HepG2 (cell line): ENCODE measurements around the gene LRRC25. TPM values are rescaled to one million over a fixed set of nuclear protein-coding genes. Genes with fewer than 3 reads are reported as not detected.

Experiments used
- DZIP1 ChIP-seq: sonication (generic); formaldehyde crosslinking; IDR thresholded peaks from 2 replicates; pipeline ENCODE4 v1.5.0; 2020; ENCODE audit warnings: mild to moderate bottlenecking, missing genetic modification reagents
- EP300 ChIP-seq, 3 experiments: sonication (generic) in 1 of 3; formaldehyde crosslinking in 1 of 3; IDR thresholded peaks; 2 replicates each; pipeline versions ENCODE4 v1.5.1 to v1.6.1; 2011 to 2020; ENCODE audit warnings: low read depth in 2 of 3, low read length in 2 of 3, borderline replicate concordance in 1 of 3, improper control_type of control experiment in 1 of 3, mild to moderate bottlenecking in 1 of 3, missing genetic modification reagents in 1 of 3, moderate library complexity in 1 of 3
- IRF1 ChIP-seq: sonication (generic); formaldehyde crosslinking; IDR thresholded peaks from 2 replicates; pipeline ENCODE4 v1.4.0; 2020; ENCODE audit warnings: low read depth, mild to moderate bottlenecking, missing genetic modification reagents
- KDM5A ChIP-seq: fragments of 200-600 bp; sonication (generic); IDR thresholded peaks from 2 replicates; pipeline ENCODE4 v1.7.0; 2018; ENCODE audit warnings: antibody characterized with exemption, mild to moderate bottlenecking, low read length, borderline replicate concordance
- MIER3 ChIP-seq: IDR thresholded peaks from 2 replicates; pipeline ENCODE4 v1.6.1; 2016; ENCODE audit warnings: missing compliant biosample characterization, borderline replicate concordance
- NCOA5 ChIP-seq: sonication (generic); formaldehyde crosslinking; IDR thresholded peaks from 2 replicates; pipeline ENCODE4 v1.4.0; 2020; ENCODE audit warnings: missing genetic modification reagents
- NFE2 ChIP-seq: sonication (generic); formaldehyde crosslinking; IDR thresholded peaks from 2 replicates; pipeline ENCODE4 v1.4.0; 2020; ENCODE audit warnings: missing genetic modification reagents
- PITX1 ChIP-seq: sonication (generic); formaldehyde crosslinking; IDR thresholded peaks from 2 replicates; pipeline ENCODE4 v1.5.1; 2020; ENCODE audit warnings: mild to moderate bottlenecking, missing genetic modification reagents
- RBM39 ChIP-seq: fragments of 200-400 bp; formaldehyde crosslinking; IDR thresholded peaks from one replicate; pipeline ENCODE4 v1.6.1; 2018; ENCODE audit warnings: antibody characterized with exemption, mild to moderate bottlenecking, low read depth, low read length; ENCODE audit not compliant: poor library complexity, severe bottlenecking
- RXRB ChIP-seq: IDR thresholded peaks from 2 replicates; pipeline ENCODE4 v1.6.1; 2016; ENCODE audit warnings: borderline replicate concordance, missing genetic modification reagents, missing compliant biosample characterization
- SCMH1 ChIP-seq: sonication (generic); formaldehyde crosslinking; IDR thresholded peaks from 2 replicates; pipeline ENCODE4 v1.9.0; 2021; ENCODE audit warnings: missing genetic modification reagents, mild to moderate bottlenecking, borderline replicate concordance
- SETDB1 ChIP-seq: sonication (generic); formaldehyde crosslinking; IDR thresholded peaks from 2 replicates; pipeline ENCODE4 v1.5.1; 2020; ENCODE audit warnings: missing genetic modification reagents, mild to moderate bottlenecking, borderline replicate concordance
- SIN3A ChIP-seq: IDR thresholded peaks from 2 replicates; pipeline ENCODE4 v1.6.1; 2011; ENCODE audit warnings: low read depth, mild to moderate bottlenecking, control low read depth, low read length, borderline replicate concordance
- SMAD9 ChIP-seq: sonication (generic); formaldehyde crosslinking; IDR thresholded peaks from 2 replicates; pipeline ENCODE4 v1.5.1; 2020; ENCODE audit warnings: mild to moderate bottlenecking, missing genetic modification reagents
- SNAI1 ChIP-seq: sonication (generic); formaldehyde crosslinking; IDR thresholded peaks from 2 replicates; pipeline ENCODE4 v1.5.0; 2020; ENCODE audit warnings: mild to moderate bottlenecking, missing genetic modification reagents, borderline replicate concordance
- SPEN ChIP-seq: sonication (generic); formaldehyde crosslinking; IDR thresholded peaks from 2 replicates; pipeline ENCODE4 v1.5.1; 2020; ENCODE audit warnings: low read depth, mild to moderate bottlenecking, missing genetic modification reagents
- ZC3H13 ChIP-seq: sonication (generic); formaldehyde crosslinking; IDR thresholded peaks from 2 replicates; pipeline ENCODE4 v1.8.1; 2023; ENCODE audit warnings: mild to moderate bottlenecking, missing genetic modification reagents, moderate library complexity
- ZFYVE20 ChIP-seq: sonication (generic); formaldehyde crosslinking; IDR thresholded peaks from 2 replicates; pipeline ENCODE4 v1.8.0; 2023; ENCODE audit warnings: low read depth, mild to moderate bottlenecking, moderate library complexity, missing genetic modification reagents, borderline replicate concordance
- ZNF333 ChIP-seq: sonication (generic); formaldehyde crosslinking; IDR thresholded peaks from 2 replicates; pipeline ENCODE4 v1.4.0; 2020; ENCODE audit warnings: mild to moderate bottlenecking, missing genetic modification reagents, borderline replicate concordance
- ZNF720 ChIP-seq: sonication (generic); formaldehyde crosslinking; IDR thresholded peaks from 2 replicates; pipeline ENCODE4 v1.4.0; 2020; ENCODE audit warnings: missing genetic modification reagents
- ZNF761 ChIP-seq: sonication (generic); formaldehyde crosslinking; conservative IDR thresholded peaks from 2 replicates; pipeline ENCODE4 v1.4.0; 2020; ENCODE audit warnings: mild to moderate bottlenecking, missing genetic modification reagents
- ZNF841 ChIP-seq: sonication (generic); formaldehyde crosslinking; IDR thresholded peaks from 2 replicates; pipeline ENCODE4 v1.8.1; 2023; ENCODE audit warnings: missing genetic modification reagents, borderline replicate concordance
- ZNF879 ChIP-seq: sonication (generic); formaldehyde crosslinking; IDR thresholded peaks from 2 replicates; pipeline ENCODE4 v1.8.1; 2023; ENCODE audit warnings: missing genetic modification reagents
- polyA plus RNA-seq, 8 experiments: library from polyadenylated mRNA; depleted of rRNA in 3 of 8; stranded (reverse) in 7 of 8; unstranded in 1 of 8; fragments of >200 nt; fragmentation: Illumina TruSeq in 4 of 8; extraction: Trizol in 4 of 8; gene quantifications; 2 replicates each; pipeline versions ENCODE4 v1.2.1 to v1.2.3, GENCODE V29; 2011 to 2016; ENCODE audit warnings: low read depth in 4 of 8, missing spikeins in 1 of 8, mixed read lengths in 1 of 8; ENCODE audit not compliant: insufficient read depth in 1 of 8
- total RNA-seq, 5 experiments: library from RNA; depleted of rRNA; stranded (reverse); fragments of >200 nt; fragmentation: Illumina TruSeq; extraction: Trizol; gene quantifications; 2 replicates each; pipeline ENCODE4 v1.2.3, GENCODE V29; 2016; ENCODE audit warnings: low read depth in 1 of 5
- TF ChIP-seq, protein P1 (sequence below): sonication (generic); formaldehyde crosslinking; IDR thresholded peaks from 2 replicates; pipeline ENCODE4 v1.8.0; 2023; ENCODE audit warnings: mild to moderate bottlenecking, missing genetic modification reagents

LRRC25 gene
- total and polyA plus RNA-seq, 2 of the 13 experiments (the other 11 are each of a cell fraction or from before 2014, with no cell fraction given): 0.13 to 0.53 TPM

- TF ChIP-seq ZNF761 (CRISPR knock-in tag): peak; percentile 90
- peak; percentile 88 for TF ChIP-seq ZNF879 (CRISPR knock-in tag)
- peak; percentile 84; the same call in 1 of the 2 replicates for TF ChIP-seq SPEN (CRISPR knock-in tag)
- no peak for TF ChIP-seq NFE2 (CRISPR knock-in tag)
- peak; percentile 16 for TF ChIP-seq MIER3 (CRISPR knock-in tag)
- peak; percentile 78; the same call in 1 of the 2 replicates for TF ChIP-seq IRF1 (CRISPR knock-in tag)
- no peak for TF ChIP-seq ZNF720 (CRISPR knock-in tag)
- no peak for TF ChIP-seq SETDB1 (CRISPR knock-in tag)
- no peak for TF ChIP-seq SCMH1 (CRISPR knock-in tag)
- TF ChIP-seq SNAI1: peak; percentile 20; the same call in 1 of the 2 replicates
- no peak for TF ChIP-seq ZFYVE20
- peak; percentile 66; the same call in 1 of the 2 replicates for TF ChIP-seq KDM5A
- TF ChIP-seq SIN3A: peak; percentile 94
- peak; percentile 74; the same call in 1 of the 2 replicates for TF ChIP-seq RXRB
- peak; percentile 99 for TF ChIP-seq RBM39
- no peak for TF ChIP-seq SMAD9
- peak; percentile 97 for TF ChIP-seq ZC3H13 (CRISPR knock-in tag)
- peak; percentile 93 for TF ChIP-seq NCOA5
- peak; percentile 76; the same call in 1 of the 2 replicates for TF ChIP-seq PITX1 (CRISPR knock-in tag)
- peak; percentile 75 to 89 for TF ChIP-seq EP300 (IDR thresholded peaks at IDR 0.05; ENCODE audit: low read depth in 2 of 2, low read length in 2 of 2)
- TF ChIP-seq EP300 (CRISPR knock-in tag; IDR thresholded peaks at IDR 0.05; ENCODE audit: borderline replicate concordance): peak; percentile 61
- no peak; the same call in 1 of the 2 replicates for TF ChIP-seq DZIP1 (CRISPR knock-in tag)
- 0 out of 2 replicates have a peak, but pooled peaks have one; percentile 16 for TF ChIP-seq ZNF841 (CRISPR knock-in tag)
- no peak for TF ChIP-seq ZNF333 (CRISPR knock-in tag)
- TF ChIP-seq, protein P1, sequence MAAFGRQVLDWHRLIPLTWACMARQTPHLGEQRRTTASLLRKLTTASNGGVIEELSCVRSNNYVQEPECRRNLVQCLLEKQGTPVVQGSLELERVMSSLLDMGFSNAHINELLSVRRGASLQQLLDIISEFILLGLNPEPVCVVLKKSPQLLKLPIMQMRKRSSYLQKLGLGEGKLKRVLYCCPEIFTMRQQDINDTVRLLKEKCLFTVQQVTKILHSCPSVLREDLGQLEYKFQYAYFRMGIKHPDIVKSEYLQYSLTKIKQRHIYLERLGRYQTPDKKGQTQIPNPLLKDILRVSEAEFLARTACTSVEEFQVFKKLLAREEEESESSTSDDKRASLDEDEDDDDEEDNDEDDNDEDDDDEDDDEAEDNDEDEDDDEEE (CRISPR knock-in tag): peak; percentile 74; the same call in 1 of the 2 replicates
Observed at GRCh38 chr19:18385675-18386542, 11.5 kb downstream of the LRRC25 start, which contains the start of gene GDF15 (continued).
